ENCODE results near the gene EXTL2. TPM values are rescaled to one million over a fixed set of nuclear protein-coding genes. Genes with fewer than 3 reads are reported as not detected.

EXTL2 gene
- total and polyA plus RNA-seq, 2 donors (not counting 1 experiment from before 2014, with no cell fraction given), result 1.7 to 4.6 TPM

- no peaks in the 10 kb centered on the region for H4K20me1 ChIP-seq (ENCODE audit: control insufficient read depth, insufficient read depth, low read length, poor library complexity, severe bottlenecking)
- no peak overlapping the region for H3K4me3 Mint-ChIP-seq
- no peaks in the 10 kb centered on the region for H3K9me3 ChIP-seq (ENCODE audit: control extremely low read depth in 1 of 3, control insufficient read depth in 2 of 3, insufficient read depth in 1 of 3, low read length in 2 of 3)
- no peak overlapping the region for H2AFZ ChIP-seq (ENCODE audit: insufficient read depth, low read depth, low read length, poor library complexity, severe bottlenecking)
- peaks cover 2% of the 10 kb centered on the region for H3K9me3 Mint-ChIP-seq (ENCODE audit: insufficient read depth)
- no peaks in the 10 kb centered on the region for H3K27me3 ChIP-seq (replicated peaks in 1 of 4; ENCODE audit: control extremely low read depth in 1 of 4, control insufficient read depth in 3 of 4, insufficient read depth in 4 of 4, low read length in 3 of 4)
- intact Hi-C loops (cut with micrococcal nuclease), result loop anchor here (5.0 to 10.0 kb wide), 2 partner anchors 101 to 643 kb away; partner anchors contain the start of gene DPH5
- H3K27ac ChIP-seq (ENCODE audit: low read length in 2 of 2), result no peak overlapping the region
- H3K79me2 ChIP-seq (ENCODE audit: control insufficient read depth, insufficient read depth, low read length), result peaks cover 5% of the 10 kb centered on the region
- H3K4me2 ChIP-seq (replicated peaks; ENCODE audit: low read depth, low read length, poor library complexity, severe bottlenecking), result no peak overlapping the region
- POLR2A ChIA-PET, result no interaction called here
- H3K9ac ChIP-seq (ENCODE audit: low read length), result no peak overlapping the region
- TF ChIP-seq EZH2 (IDR thresholded peaks at IDR 0.05; ENCODE audit: borderline replicate concordance, insufficient read depth, low read depth, low read length, poor library complexity, severe bottlenecking) (no peak), CTCF (IDR thresholded peaks at IDR 0.05) (no peak)
- no peaks in the 10 kb centered on the region for H3K27me3 Mint-ChIP-seq
- CTCF ChIA-PET, result interaction anchor here (1.2 to 8.2 kb wide), 6 partner anchors 9 to 434 kb away, joined by 3 to 190 read pairs (median 18); no protein-coding TSS in a partner anchor
- H3K4me3 ChIP-seq (ENCODE audit: control extremely low read depth in 1 of 5, extremely low read depth in 1 of 5, insufficient read depth in 1 of 5, low read depth in 2 of 5, low read length in 4 of 5), result no peak overlapping the region
- no peak for DNase-seq
- peaks cover 15% of the 10 kb centered on the region in 2 donors for H3K4me1 ChIP-seq (ENCODE audit: control insufficient read depth in 2 of 2, insufficient read depth in 2 of 2, low read length in 2 of 2)
- peaks cover 8% of the 10 kb centered on the region for H3K4me1 Mint-ChIP-seq
- H3K36me3 ChIP-seq (replicated peaks in 1 of 2; ENCODE audit: control extremely low read depth in 1 of 2, control insufficient read depth in 1 of 2, extremely low read depth in 1 of 2, insufficient read depth in 2 of 2, low read length in 1 of 2), result peaks cover 0 to 14% of the 10 kb centered on the region in 2 experiments
- H3K27ac Mint-ChIP-seq, result no peak overlapping the region
- no peak for ATAC-seq (ENCODE audit: low read depth)
Observed at GRCh38 chr1:100924212-100924611, 29.6 kb upstream of the EXTL2 start.

- ATAC-seq (ENCODE audit: low read depth) (peak; percentile 47), DNase-seq (peak; percentile 74)
- H3K9me3 Mint-ChIP-seq (ENCODE audit: insufficient read depth), result peaks cover 1% of the 10 kb centered on the region
- Histone ChIP-seq H3K4me3 (ENCODE audit: control extremely low read depth in 1 of 5, extremely low read depth in 1 of 5, insufficient read depth in 1 of 5, low read depth in 2 of 5, low read length in 4 of 5) (no peak overlapping the region), H3K9me3 (ENCODE audit: control extremely low read depth in 1 of 3, control insufficient read depth in 2 of 3, insufficient read depth in 1 of 3, low read length in 2 of 3) (no peaks in the 10 kb centered on the region), H3K4me2 (replicated peaks; ENCODE audit: low read depth, low read length, poor library complexity, severe bottlenecking) (no peak overlapping the region), H4K20me1 (ENCODE audit: control insufficient read depth, insufficient read depth, low read length, poor library complexity, severe bottlenecking) (no peaks in the 10 kb centered on the region), H3K9ac (ENCODE audit: low read length) (no peak overlapping the region), H3K79me2 (ENCODE audit: control insufficient read depth, insufficient read depth, low read length) (peaks cover 2% of the 10 kb centered on the region), H3K27ac (ENCODE audit: low read length in 2 of 2) (no peak overlapping the region), H3K27me3 (replicated peaks in 1 of 4; ENCODE audit: control extremely low read depth in 1 of 4, control insufficient read depth in 3 of 4, insufficient read depth in 4 of 4, low read length in 3 of 4) (no peaks in the 10 kb centered on the region), H3K36me3 (replicated peaks in 1 of 2; ENCODE audit: control extremely low read depth in 1 of 2, control insufficient read depth in 1 of 2, extremely low read depth in 1 of 2, insufficient read depth in 2 of 2, low read length in 1 of 2) (peaks cover 0 to 33% of the 10 kb centered on the region in 2 experiments), H3K4me1 (ENCODE audit: control insufficient read depth in 2 of 2, insufficient read depth in 2 of 2, low read length in 2 of 2) (peaks cover 0 to 7% of the 10 kb centered on the region in 2 donors), H2AFZ (ENCODE audit: insufficient read depth, low read depth, low read length, poor library complexity, severe bottlenecking) (no peak overlapping the region)
- H3K27ac Mint-ChIP-seq, result no peak overlapping the region
- ChIA-PET POLR2A (interaction anchor here (0.6 kb wide), 1 partner anchor 316 kb away, joined by 3 read pairs; no protein-coding TSS in a partner anchor), CTCF (interaction anchor here (0.6 to 8.2 kb wide), 21 partner anchors 9 to 645 kb away, joined by 3 to 190 read pairs (median 4); partner anchors contain the start of gene S1PR1)
- H3K4me1 Mint-ChIP-seq, result peaks cover 17% of the 10 kb centered on the region
- no peak overlapping the region for H3K4me3 Mint-ChIP-seq
- TF ChIP-seq EZH2 (IDR thresholded peaks at IDR 0.05; ENCODE audit: borderline replicate concordance, insufficient read depth, low read depth, low read length, poor library complexity, severe bottlenecking), result no peak
- peak; percentile 93 for TF ChIP-seq CTCF (IDR thresholded peaks at IDR 0.05)
- intact Hi-C loops (cut with micrococcal nuclease), result loop anchor here (1.0 to 10.0 kb wide), 6 partner anchors 104 to 646 kb away; partner anchors contain the start of gene DPH5
- WGBS (ENCODE audit: insufficient coverage), result no CpG with 5 or more reads among the region's 3 CpGs
- no peaks in the 10 kb centered on the region for H3K27me3 Mint-ChIP-seq
Observed at GRCh38 chr1:100921110-100921706, 26.6 kb upstream of the EXTL2 start.

Data from B cell (primary cell).